NB4 (cell line): Measurements from ENCODE around the gene LYPD6B.

ENCODE experiments used
- CTCF ChIP-seq: IDR thresholded peaks from one replicate; pipeline ENCODE4 v1.5.1; 2012; ENCODE audit warnings: low read depth, low read length
- MAX ChIP-seq: IDR thresholded peaks from 2 replicates; pipeline ENCODE4 v1.6.1; 2011; ENCODE audit warnings: low read depth, low read length
- POLR2A ChIP-seq: IDR thresholded peaks from 2 replicates; pipeline ENCODE4 v1.6.1; 2011; ENCODE audit warnings: mild to moderate bottlenecking; ENCODE audit not compliant: insufficient read length; ENCODE audit errors: extremely low read depth

GRCh38 chr2:149047118-149047517 lies 8.6 kb downstream of the LYPD6B start:
- TF ChIP-seq CTCF (no peak), POLR2A (no peak), MAX (no peak)
